GM18526 (cell line): Measurements from ENCODE around the gene SIT1.

Source experiments
- POLR2A ChIP-seq: IDR thresholded peaks from 3 replicates; pipeline ENCODE4 v1.6.1; 2011; ENCODE audit not compliant: insufficient read length; ENCODE audit errors: extremely low read depth

SIT1 gene

DNA sequence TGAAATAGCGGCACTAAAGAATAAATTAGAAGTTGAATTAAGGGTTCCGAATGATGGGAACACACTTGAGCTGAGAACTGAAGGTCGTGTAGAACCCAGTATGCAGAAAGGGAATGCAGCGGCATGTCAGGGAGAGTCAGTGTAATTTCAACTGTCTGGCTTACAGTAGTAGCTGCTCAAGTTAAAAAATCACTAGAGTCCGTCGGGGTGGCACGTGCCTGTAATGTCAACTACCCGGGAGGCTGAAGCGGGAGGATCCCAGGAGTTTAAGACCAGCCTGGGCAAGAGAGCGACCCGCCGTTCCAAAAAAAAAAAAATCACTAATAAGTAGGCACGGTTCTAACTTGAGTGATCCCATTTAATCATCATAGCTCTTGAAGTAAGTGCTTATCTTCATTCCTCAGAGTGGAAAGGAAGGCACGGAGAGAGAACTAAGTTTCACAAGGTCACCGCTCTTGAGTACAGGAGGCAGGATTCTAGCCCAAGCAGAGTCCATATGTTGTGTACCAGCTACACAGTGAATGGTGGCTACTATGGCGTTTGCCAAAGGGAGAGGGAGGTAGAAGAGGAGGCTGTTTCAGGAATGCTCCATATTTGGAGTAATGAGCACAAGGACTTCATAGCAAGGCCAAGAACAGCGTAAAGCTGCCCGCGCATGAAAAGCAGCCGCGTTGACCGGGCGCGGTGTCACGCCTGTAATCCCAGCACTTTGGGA lies 6.3 kb upstream of the SIT1 start:
- TF ChIP-seq POLR2A: no peak

DNA sequence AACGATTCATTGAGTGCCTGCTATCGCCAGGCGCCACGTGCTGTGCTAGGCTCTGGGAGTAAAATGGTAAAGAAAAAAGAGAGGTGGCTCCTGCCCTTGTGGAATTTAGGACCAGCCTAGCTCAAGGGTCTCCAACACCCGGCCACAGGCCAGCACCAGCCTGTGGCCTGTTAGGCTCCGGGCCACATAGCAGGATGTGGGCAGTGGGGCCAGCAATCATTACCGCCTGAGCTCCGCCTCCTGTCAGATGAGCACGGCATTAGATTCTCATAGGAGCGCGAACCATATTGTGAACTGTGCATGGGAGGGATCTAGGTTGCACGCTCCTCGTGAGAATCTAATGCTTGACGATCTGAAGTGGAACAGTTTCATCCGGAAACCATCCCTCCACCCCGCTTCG lies 5.6 kb upstream of the SIT1 start:
- no peak for TF ChIP-seq POLR2A

DNA sequence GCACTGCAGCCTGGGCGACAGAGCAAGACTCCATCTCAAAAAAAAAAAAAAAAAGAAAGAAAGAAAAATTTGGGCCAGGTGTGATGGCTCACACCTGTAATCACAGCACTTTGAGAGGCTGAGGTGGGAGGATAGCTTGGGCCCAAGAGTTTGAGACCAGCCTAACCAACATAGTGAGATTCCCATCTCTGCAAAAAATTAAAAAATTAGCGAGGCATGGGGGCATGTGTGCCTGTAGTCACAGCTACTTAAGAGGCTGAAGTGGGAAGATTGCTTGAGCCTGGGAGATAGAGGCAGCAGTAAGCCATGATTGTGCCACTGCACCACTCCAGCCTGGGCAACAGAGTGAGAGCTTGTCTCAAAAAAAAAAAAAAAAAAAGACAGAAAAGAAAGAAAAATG lies 2.9 kb upstream of the SIT1 start:
- no peak for TF ChIP-seq POLR2A

DNA sequence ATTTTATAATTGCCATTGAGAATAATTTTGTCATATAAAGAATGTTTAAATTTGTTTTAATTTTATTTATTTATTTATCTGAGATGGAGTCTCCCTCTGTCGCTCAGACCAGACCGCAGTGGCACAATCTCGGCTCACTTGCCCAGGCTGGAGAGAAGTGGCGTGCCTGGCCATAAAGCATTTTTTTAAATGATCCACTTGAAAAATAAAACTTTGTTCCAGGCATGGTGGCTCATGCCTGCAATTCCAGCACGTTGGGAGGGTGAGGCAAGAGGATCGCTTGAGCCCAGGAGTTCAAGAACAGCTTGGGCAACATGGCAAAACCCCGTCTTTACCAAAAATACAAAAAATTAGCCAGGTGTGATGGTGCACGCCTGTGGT lies 2.1 kb upstream of the SIT1 start:
- TF ChIP-seq POLR2A: no peak

DNA sequence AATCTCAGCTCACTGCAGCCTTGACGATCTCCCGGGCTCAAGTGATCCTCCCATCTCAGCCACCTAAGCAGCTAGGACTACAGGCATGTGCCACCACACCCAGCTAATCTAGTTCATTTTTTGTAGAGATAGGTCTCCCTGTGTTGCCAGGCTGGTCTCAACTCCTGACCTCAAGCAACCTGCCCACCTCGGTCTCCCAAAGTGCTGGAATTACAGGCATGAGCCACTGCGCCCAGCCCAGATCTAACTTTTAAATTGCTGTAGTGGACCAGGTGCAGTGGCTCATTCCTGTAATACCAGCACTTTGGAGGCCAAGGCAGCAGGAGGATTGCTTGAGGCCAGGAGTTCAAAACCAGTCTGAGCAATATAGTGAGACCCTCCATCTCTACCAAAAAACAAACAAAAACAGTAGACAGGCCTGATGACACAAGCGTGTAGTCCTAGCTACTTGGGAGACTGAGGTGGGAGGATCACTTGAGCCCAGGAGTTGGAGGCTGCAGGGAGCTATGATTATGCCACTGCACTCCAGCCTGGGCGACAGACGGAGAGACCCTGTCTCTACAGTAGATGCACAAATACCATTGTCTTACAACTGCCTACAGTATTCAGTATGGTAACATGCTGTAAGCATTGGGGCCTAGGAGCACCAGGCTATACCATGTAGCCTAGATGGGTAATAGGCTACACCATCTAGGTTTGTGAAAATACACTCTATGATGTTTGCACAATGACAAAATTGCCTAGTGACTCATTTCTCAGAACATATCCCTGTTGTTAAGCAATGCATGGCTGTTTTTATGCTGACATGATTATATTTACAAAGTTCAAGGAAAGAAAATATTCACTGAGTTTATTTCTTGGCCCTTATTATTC lies 1.5 kb upstream of the SIT1 start:
- no peak for TF ChIP-seq POLR2A

DNA sequence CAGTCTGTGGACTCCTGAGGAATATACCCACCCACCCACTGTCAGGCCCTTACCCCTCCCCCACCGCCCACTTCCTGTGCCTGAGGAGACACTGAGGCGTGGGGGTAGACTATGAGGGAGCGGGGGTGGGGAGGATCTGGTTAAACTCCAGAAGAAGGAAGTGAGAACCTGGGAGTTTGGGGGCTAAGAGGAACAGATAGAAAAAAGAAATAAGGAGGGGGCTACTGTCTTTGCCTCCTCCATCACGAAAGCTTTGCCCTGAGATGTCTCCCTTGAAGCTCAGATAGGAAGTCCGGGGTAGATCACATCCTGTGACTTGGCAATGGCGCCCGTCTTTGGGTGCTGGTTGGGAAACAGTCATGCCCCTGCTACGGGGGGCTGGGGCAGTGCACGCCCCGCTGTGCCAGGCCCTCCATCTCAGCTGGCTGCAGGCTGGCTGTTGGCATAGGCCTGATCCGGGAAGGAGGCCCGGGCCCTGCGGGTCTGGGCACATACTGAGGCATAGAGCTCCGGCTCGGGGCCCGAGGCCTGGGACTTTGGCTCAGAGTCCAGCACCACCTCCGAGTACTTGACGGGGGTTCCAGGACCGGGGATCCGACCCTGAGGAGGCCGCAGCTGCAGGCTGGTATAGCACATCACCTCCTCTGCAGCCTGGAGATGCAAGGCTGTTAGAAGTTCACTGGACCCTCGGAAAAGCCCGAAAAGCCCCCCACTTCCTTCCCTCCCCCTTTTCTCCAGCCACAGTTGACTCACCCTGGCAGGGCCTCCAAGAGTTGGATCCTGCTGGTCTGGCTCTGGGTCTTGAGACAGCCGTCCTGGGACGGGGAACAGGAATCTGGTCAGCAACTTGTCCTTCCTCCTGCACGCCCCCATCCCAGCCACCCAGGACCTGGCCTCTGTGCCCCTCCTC lies 1.0 kb downstream of the SIT1 start:
- TF ChIP-seq POLR2A: peak; percentile 45

DNA sequence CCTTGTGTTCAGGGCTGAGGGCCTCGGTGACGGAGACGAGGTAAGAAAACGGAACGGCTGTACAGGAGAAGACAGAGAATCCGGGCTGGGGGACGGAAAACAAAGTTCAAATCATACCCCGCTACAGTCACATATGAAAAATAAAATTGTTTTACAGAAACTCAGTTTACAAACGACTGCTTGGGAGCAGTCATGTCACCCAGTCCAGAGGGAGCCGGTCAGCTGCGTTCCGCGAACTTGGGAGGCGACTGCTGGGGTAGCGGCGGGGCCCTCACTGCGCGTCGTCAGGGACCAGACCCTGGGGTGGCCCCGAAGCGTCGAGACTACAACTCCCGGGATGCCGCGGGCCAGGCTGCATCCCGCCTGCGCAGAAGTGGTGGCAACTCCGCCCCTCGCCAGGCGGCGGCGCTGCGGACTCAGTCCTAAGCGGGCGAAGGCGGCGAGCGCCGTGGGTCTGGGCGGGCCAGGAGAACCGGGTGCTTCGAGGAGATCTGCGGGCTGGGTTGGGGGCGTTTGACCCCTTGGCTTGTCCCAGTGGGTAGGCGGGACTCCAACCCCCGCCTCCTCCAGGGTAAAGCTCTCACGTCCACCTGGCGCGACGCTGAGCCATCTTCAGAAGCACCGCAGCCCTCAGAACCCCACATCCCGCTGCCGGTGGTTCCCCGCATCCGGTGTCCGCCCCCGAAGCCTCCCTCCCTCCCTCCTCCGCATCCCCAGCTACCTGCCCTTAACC lies 4.0 kb downstream of the SIT1 start:
- peak; percentile 64 for TF ChIP-seq POLR2A

DNA sequence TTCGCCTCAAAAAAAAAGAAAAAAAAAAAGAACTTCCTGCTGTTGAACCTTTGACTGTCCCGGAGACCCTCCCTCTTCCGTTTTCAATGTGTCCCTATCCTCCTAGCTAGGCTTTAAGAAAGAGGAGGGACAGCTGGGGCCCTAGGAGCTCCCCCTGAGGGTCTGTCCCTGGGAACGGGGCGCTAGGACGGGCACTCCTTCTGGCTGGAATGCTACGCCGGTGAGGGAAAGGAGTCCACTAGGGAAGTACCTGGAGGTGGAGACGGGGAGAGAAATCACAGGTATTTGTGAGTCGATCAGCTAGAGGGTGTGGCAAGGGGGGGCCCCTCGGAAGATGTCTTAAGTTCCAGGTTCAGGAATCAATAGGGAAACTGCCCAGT lies 4.6 kb downstream of the SIT1 start:
- TF ChIP-seq POLR2A: no peak

DNA sequence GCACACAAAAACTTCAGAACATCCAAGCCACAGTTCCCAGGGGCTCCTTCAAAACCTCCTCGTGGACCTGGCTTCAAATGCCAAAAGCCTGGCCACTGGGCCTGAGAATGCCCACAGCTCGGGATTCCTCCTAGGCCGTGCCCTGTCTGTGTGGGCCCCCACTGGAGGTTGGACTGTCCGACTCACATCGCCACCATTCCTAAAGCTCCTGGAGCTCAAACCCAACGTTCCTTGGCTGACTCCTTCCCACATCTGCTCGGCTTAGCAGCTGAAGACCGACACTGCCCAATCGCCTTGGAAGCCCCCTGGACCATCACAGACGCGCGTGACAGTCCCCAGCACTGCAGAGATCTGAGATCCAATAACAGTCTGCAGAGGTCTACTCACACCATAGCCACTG lies 7.7 kb downstream of the SIT1 start:
- TF ChIP-seq POLR2A: no peak

DNA sequence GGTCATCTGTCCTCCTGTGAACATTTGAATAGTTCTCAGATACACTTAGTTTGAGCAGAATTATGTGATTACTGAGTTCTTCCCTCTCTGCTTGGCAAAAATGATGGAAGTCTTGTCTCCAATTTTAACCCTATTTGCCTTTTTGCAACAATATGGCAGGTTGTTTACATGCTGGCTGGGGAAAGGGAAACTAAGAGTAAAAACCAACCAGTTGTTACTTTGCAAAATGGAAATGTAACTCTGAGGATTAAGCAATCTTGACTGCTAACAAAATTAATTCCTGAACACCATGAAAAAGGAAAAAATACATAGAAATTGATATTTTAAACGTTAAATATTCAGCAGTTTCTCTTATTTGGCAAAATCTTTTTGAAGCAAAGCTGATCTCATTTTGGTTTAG lies 11.1 kb downstream of the SIT1 start:
- no peak for TF ChIP-seq POLR2A

DNA sequence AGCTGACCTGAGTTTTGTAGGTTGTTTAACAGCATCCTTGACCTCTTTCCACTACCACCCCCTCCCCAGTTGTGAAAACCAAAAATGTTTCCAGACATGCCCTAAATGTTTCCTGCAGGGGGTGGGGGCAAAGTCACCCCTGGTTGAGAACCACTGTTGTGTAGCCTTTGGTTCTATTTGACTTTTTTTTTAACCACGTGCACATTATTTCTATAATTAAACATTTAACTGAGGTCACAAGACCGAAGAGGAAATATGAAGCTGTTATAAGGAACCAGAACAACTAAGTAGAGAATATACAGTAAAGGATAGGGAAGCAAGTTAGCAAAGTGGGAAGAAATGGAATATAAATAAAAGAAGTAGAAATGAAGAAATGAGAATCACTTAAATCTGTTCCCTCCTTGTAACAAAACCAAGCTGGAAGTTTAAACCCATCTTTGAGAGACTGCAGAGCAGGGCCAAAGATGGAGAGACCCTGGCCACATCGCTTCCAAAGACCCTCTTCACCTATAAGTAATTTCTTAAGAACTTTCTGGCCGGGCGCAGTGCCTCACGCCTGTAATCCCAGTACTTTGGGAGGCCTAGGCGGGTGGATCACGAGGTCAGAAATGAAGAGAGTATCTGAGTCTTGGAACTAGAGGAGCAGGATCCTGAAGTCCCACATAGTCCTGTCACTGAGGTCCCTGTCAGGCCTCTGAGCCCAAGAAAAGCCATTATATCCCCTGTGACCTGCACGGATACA lies 14.4 kb downstream of the SIT1 start:
- no peak for TF ChIP-seq POLR2A

DNA sequence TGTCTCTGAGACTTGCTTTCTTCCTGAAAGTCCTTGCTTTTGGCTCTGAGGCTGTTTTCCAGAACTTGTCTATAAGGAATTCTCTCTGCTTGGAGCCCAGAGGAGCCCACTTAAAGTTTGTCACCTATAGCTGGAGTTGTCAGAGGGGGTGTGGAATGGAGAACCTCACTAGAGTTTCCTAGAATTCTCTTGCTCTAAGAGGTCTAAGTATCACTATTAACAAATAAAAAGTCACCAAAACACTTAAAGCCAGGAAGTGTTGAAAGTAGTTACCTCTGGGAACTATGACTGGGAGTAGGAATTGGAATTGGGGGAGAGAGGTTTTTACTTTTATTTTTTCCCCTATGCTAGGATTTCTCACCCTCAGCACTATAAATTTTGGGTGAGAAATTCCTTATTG lies 15.0 kb downstream of the SIT1 start:
- TF ChIP-seq POLR2A: no peak

DNA sequence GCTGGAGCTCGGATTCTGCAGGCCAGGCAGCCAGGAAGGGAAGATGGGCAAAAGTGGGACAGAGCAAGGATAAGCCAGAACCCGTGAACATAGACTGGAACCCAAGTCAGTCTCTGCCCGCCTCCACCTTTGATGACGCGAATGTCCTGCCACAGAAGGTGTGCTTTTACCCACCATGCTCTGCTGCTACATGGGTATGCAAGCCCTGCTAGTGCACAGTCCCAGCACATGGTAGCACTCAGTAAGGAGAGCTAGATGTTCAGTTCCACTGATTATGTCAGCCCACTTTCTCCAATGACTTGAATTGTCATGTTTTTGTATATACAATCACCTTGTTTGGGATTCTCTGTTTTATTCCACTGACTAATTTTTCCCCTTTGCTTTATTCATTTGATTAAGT lies 21.1 kb downstream of the SIT1 start:
- no peak for TF ChIP-seq POLR2A

DNA sequence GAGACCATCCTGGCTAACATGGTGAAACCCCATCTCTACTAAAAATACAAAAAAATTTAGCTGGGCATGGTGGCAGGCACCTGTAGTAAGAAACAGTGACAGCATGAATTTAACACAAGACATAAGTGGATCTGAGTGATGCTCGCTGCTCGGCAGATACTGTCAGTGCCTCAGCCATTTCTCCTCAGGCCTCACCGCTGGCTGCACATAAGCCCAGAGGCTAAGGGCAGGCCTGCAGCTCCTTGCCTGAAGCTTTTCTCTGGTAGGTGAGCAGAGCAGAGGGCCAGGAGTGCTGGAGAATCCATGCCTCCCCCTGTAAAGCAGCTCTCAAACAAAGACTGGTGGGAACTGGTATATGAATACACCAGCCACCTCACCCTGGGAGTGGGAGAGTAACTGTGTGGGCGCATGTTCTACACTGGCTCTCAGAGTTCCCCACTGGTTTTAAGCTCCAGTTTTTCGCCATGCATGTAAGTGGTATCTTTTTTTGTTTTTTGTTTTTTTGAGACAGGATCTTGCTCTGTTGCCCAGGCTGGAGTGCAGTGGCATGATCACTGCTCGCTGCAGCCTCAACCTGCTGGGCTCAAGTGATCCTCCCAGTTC lies 22.2 kb downstream of the SIT1 start:
- TF ChIP-seq POLR2A: no peak
